Pancreas (tissue), 10 donors: Measurements from ENCODE around the gene ARMC7. TPM values are rescaled to one million over a fixed set of nuclear protein-coding genes. Genes with fewer than 3 reads are reported as not detected.

Experiments used
- ATAC-seq, 4 donors: fragments of 200-7000 bp; cut with Tn5 transposase; one replicate each; pipeline versions ENCODE4 v1.8.0 to v1.9.1; 2020; ENCODE audit warnings: mild to moderate bottlenecking in 4 of 4, moderate library complexity in 4 of 4
- DNase-seq, 6 donors: peaks; one replicate each; pipeline ENCODE4 v3.0.0-alpha.2; 2020
- FAIRE-seq: peaks from 2 replicates; lab custom pipeline; 2012; peaks lifted over from hg19 to GRCh38; lab: Jason Lieb, UNC
- H3K27ac ChIP-seq, 4 donors: fragments of 200-600 bp; sonication (generic); 1 replicate in 3 of 4; 2 replicates in 1 of 4; pipeline versions ENCODE4 v1.5.0 to v1.8.0; 2020
- H3K27me3 ChIP-seq, 4 donors: fragments of 200-600 bp; one replicate each; pipeline ENCODE4 v1.8.0; 2021
- H3K36me3 ChIP-seq, 3 donors: fragments of 200-600 bp; sonication (generic) in 1 of 3; one replicate each; pipeline versions ENCODE4 v1.5.0 to v1.8.0; 2020 to 2021
- H3K4me1 ChIP-seq, 3 donors: fragments of 200-600 bp; one replicate each; pipeline ENCODE4 v1.8.0; 2021
- H3K4me3 ChIP-seq, 4 donors: fragments of 200-600 bp; sonication (generic) in 2 of 4; one replicate each; pipeline versions ENCODE4 v1.5.0 to v1.8.0; 2020 to 2021
- H3K9me3 ChIP-seq, 4 donors: fragments of 200-600 bp; one replicate each; pipeline ENCODE4 v1.8.0; 2021
- CTCF ChIP-seq, 4 donors: fragments of 200-600 bp; sonication (generic) in 3 of 4; IDR thresholded peaks; one replicate each; pipeline versions ENCODE4 v1.5.0 to v1.8.0; 2021; ENCODE audit warnings: antibody characterized with exemption in 4 of 4
- WGBS, 2 donors: extraction: QIAGEN DNeasy Blood & Tissue Kit; methylation state at CpG; one replicate each; pipeline ENCODE4 v1.1.7; 2013; 5-methylcytosine and 5-hydroxymethylcytosine counted together
- intact Hi-C, 3 donors: fragments of 100-400 bp; cut with DNase I; formaldehyde crosslinking; loops; one replicate each; pipeline versions ENCODE4 v1.11.1 to v1.14.2; 2022
- polyA plus RNA-seq, 2 donors: library from polyadenylated mRNA; stranded (reverse); fragments of 200-250 nt; gene quantifications; one replicate each; pipeline ENCODE4 v1.2.3, GENCODE V29; 2013
- total RNA-seq, 6 donors: library from RNA; stranded (reverse); fragmentation: NEBNext Ultra II Directional in 4 of 6; extraction: Animal tissue kit (Norgen Biotek cat#: 25700) in 4 of 6; gene quantifications; one replicate each; pipeline versions ENCODE4 v1.2.1 to v1.2.4, GENCODE V29; 2021 to 2023
- donor health status: healthy with polysubstance abuse.
- donor health status: DM: no; HTN: no; CAD: no; lungs with moderate emphysema.
- donor health status: DM: no; HTN: no; CAD: no.
- donor health status: control.
- donor health status: control.
- donor health status: Bipolar disorder and iron deficiency.
- donor health status: DM: yes; HTN: yes; CAD: no.
- donor health status: DM: no; HTN: no; CAD: no.
- donor health status: DM: no; HTN: no; CAD: no.
- donor health status: DM: yes; HTN: yes; CAD: no.

ARMC7 gene
- total and polyA plus RNA-seq, 8 donors = 2.3 to 7.4 (median 4.9) TPM

GRCh38 chr17:75077496-75078283 is 32.1 kb upstream of the ARMC7 start:
- peak overlapping the region; percentile 19 to 81 (median 71) for H3K27ac ChIP-seq
- ATAC-seq (peak; percentile 77 to 89 (median 87)), FAIRE-seq (no peak), DNase-seq (peak; percentile 54 to 88 (median 69))
- peak overlapping the region; percentile 13 to 46 (median 36) for H3K4me3 ChIP-seq
- H3K36me3 ChIP-seq = no peaks in the 10 kb centered on the region
- H3K27me3 ChIP-seq = no peaks in the 10 kb centered on the region
- intact Hi-C loops = no loop called here
- peak in 1 of 4 donors; percentile 7 for TF ChIP-seq CTCF (IDR thresholded peaks at IDR 0.05)
- H3K9me3 ChIP-seq = no peaks in the 10 kb centered on the region
- WGBS, 2 donors = 9 to 24% methylated on average over 48 to 53 of the region's 53 CpGs
- H3K4me1 ChIP-seq = peaks cover 0 to 17% (median 5%) of the 10 kb centered on the region in 3 donors

GRCh38 chr17:75078284-75079022 is 31.3 kb upstream of the ARMC7 start:
- H3K36me3 ChIP-seq = no peaks in the 10 kb centered on the region
- FAIRE-seq (no peak), ATAC-seq (peak; percentile 32 to 46 (median 43)), DNase-seq (peak in 2 of 6 donors; percentile 36 to 43)
- H3K9me3 ChIP-seq = no peaks in the 10 kb centered on the region
- H3K4me3 ChIP-seq = no peak overlapping the region
- H3K27me3 ChIP-seq = no peaks in the 10 kb centered on the region
- intact Hi-C loops = no loop called here
- TF ChIP-seq CTCF (IDR thresholded peaks at IDR 0.05) = no peak
- peak overlapping the region; percentile 19 to 81 (median 71) for H3K27ac ChIP-seq
- 61 to 62% methylated on average over 17 of the region's 17 CpGs for WGBS, 2 donors
- H3K4me1 ChIP-seq = peaks cover 0 to 17% (median 5%) of the 10 kb centered on the region in 3 donors

GRCh38 chr17:75079023-75079373 is 30.8 kb upstream of the ARMC7 start:
- intact Hi-C loops = no loop called here
- ATAC-seq (no peak), DNase-seq (no peak), FAIRE-seq (no peak)
- Histone ChIP-seq H3K27me3 (no peaks in the 10 kb centered on the region), H3K36me3 (no peaks in the 10 kb centered on the region), H3K9me3 (no peaks in the 10 kb centered on the region), H3K4me3 (no peak overlapping the region), H3K4me1 (peaks cover 0 to 17% (median 5%) of the 10 kb centered on the region in 3 donors), H3K27ac (peak overlapping the region in 3 of 4 donors; percentile 41 to 81 (median 77))
- TF ChIP-seq CTCF (IDR thresholded peaks at IDR 0.05) = no peak
- 68 to 81% methylated on average over 8 of the region's 8 CpGs for WGBS, 2 donors

GRCh38 chr17:75081611-75082540 is 27.9 kb upstream of the ARMC7 start:
- no peak overlapping the region for H3K27ac ChIP-seq
- intact Hi-C loops = no loop called here
- no peaks in the 10 kb centered on the region for H3K36me3 ChIP-seq
- FAIRE-seq (no peak), DNase-seq (no peak), ATAC-seq (no peak)
- H3K4me1 ChIP-seq = peaks cover 0 to 16% (median 5%) of the 10 kb centered on the region in 3 donors
- H3K27me3 ChIP-seq = no peaks in the 10 kb centered on the region
- WGBS, 2 donors = 71 to 82% methylated on average over 13 of the region's 13 CpGs
- TF ChIP-seq CTCF (IDR thresholded peaks at IDR 0.05) = no peak
- H3K4me3 ChIP-seq = no peak overlapping the region
- H3K9me3 ChIP-seq = no peaks in the 10 kb centered on the region
